ENCODE results near the gene WRAP73. TPM values are rescaled to one million over a fixed set of nuclear protein-coding genes. Genes with fewer than 3 reads are reported as not detected.

Gene WRAP73
- total RNA-seq, 1 donor from 2014 or later = 18.3 TPM

DNA sequence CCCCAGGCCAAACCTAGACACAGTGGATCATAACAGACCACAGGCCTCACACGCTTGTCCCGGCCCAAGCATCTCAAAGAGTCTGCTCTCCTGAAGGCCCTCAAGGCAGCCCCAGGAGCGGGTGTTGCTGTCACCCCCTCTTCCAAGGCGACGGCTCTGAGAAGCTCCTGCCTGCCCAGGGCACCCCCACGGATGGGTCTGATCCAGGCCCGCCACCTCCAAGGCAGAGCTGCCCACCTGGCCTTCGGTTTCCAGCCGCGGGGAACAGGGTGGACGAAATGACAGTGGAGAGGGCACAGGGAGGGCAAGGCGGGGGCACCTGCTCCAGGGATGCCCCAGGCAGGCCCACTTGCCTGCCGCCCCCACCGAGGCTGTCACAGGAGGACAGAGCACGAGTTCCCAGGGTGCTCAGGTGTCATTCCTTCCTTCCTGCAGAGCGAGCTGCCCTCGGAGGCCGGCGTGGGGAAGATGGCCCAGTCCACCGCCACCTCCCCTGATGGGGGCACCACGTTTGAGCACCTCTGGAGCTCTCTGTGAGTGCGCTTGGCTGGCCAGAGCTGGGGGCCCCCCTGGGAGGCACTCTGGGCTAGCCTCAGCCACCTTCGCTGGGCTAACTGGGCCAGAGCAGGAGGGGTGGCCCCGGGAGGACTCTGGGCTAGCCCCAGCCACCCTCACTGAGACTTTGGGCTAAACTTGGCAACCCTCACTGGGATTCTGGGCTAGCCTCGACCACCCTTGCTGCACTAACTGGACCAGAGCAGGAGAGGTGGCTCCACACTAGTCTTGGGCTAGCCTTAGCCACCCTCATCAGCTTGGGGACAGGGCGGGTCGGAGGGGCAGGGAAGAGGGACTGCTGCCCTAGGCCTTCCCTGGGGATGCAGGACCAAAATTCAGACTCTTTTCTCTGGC is 32.2 kb upstream of the WRAP73 start:
- no peak for DNase-seq (ENCODE audit: low spot score)

DNA sequence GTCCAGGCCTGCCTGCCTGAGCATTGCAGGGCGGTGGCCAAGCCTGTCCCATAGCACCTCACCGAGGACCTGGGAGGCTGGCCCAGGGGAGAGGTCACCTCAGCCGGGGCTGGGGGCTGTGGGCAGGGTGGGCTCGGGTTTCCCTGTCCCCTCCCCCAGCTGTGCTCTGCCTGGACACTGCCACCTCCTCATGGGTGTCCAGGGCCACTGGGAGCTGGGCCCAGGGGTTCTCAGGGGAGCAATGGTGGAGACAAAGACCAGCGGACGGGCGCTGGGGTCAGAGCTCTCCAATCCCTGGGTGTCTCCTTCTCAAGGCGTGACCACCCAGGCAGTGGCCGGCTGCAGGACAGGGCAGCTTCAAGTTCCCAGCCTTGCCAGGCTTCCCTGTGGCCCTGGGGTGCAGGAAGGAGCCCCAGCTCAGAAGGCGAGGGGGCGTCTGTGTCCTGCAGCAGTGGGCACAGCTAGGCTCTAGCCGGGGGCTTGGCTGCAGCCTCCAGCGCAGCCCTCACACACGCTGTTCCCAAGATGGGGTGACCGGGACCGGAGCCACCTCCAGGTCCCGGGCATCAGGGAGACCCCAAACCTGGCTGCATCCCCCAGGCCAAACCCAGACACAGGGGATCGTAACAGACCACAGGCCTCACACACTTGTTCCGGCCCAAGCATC is 31.5 kb upstream of the WRAP73 start:
- no peak for DNase-seq (ENCODE audit: low spot score)

DNA sequence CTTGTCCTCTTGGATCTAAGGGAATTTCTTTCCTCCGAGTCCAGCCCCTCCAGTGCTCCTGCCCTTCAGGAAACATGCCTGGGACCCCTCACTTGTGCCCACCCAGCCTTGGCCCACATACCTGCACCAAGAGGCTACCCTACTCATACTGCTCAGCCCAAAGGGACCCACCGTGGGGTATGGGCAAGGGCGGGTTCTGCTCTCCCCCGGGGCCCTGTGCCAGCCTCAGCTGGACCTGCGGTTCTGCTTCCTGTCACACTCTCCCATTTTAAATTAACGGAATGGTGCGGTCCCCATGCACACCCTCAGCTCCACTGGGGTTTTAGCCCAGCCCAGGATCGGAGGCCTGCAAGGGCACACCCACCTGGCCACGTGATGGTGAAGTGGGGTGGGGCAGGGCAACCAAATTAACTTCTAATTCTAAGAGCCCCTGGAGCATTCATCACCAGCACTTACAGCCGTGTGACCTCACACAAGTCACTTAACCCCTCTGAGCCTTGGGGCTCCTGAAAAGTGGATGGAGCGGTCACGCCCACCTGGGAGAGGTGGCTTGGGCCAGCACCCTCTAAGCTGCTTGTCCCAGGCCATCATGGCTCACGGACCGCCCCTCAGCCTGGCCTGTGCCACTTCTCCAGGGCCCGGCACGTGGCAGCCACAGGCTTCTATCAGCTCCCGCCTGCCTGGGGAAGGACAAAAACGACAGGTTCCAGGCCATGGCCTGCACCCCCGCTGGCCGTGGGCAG is 30.8 kb upstream of the WRAP73 start:
- no peak for DNase-seq (ENCODE audit: low spot score)

DNA sequence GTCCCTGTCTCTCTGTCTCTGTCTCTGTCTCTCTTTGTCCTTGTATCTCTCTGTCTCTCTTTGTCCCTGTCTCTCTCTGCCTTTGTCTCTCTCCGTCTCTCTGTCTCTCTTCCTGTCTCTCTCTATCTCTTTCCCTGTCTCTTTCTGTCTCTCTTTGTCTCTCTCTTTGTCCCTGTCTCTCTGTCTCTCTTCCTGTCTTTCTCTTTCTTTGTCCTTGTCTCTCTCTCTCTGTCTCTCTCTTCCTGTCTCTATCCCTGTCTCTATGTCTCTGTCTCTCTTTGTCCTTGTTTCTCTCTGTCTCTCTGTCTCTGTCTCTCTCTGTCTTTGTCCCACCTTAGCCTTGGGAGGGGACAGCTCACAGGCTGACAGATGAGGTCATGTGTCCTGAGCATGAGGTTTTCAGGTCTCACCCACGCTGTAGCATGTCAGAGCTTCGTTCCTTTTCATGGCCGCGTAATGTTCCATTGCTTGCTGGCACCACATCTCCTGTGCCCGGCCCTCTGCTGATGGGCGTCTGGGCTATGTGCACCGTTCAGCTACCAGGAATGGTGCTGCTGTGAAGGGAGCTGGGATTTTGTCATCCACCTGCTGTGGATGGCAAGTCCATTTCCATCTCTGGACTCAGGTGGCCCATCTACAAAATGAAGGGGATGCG is 30.0 kb upstream of the WRAP73 start:
- DNase-seq (ENCODE audit: low spot score) = no peak

GRCh38 chr1:3679098-3679555 is 29.2 kb upstream of the WRAP73 start:
- no peak for DNase-seq (ENCODE audit: low spot score)

GRCh38 chr1:3678361-3679097 is 28.6 kb upstream of the WRAP73 start:
- no peak for DNase-seq (ENCODE audit: low spot score)

- DNase-seq (ENCODE audit: low spot score) = no peak
These were observed 27.6 kb upstream of the WRAP73 start for GRCh38 chr1:3677484-3677883.

- no peak for DNase-seq (ENCODE audit: low spot score)
These were observed 26.9 kb upstream of the WRAP73 start for GRCh38 chr1:3676581-3677470.

DNA sequence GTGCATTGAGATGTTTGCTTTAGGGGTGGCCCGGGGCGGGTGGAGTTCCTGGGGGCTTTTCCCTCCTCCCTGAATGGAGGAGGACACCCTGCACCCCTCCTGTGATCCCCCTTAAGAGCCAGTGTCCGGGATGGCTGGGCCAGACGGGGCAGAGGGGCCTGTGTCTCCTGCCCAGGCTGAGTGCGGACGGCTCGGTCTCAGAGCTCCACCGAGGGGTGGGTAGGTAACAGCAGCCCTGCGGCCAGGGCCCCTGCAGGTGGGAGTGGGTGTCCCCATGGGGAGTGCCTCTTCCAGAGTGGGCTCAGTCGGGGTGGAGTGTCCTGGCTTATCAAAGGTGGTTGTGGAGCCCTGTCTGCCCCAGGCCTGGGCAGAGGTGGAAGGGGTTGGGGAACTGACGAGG is 25.5 kb upstream of the WRAP73 start:
- no peak for DNase-seq (ENCODE audit: low spot score)

- no peak for DNase-seq (ENCODE audit: low spot score)
These were observed 24.5 kb upstream of the WRAP73 start for GRCh38 chr1:3674100-3675094.

DNA sequence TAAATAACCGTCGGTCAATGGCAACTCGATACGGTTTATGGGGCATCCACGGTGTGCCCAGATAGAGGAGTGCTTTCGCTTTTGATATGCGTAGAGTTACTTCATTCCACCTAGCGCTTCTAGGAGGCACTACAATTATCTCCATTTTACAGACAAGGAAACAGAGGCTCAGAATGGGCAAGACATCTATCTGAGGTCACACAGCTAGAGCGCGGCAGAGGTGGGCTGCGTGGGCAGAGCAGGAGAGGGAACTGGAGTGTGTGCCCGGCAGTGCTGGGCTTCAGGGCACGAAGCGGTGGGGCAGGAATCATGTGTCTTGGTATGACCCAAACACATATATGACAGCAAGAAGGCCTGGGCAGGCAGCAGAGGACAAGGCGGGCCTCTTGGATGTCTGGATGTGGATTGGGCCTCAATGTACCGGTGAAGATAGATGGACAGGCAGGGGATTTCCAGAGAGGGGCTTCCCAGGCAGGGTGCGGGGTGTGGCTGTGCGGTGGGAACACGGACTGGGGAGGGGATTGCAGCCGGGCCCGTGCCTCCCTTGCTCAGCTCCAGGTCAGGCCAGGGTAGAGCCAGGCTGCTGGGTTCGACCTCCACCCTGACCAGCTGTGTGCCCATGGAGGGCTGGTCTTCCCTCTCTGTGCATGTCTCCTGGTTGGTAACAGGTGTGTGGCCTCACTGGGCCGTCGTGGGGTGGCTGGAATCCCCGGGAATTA is 23.6 kb upstream of the WRAP73 start:
- DNase-seq (ENCODE audit: low spot score) = no peak

DNA sequence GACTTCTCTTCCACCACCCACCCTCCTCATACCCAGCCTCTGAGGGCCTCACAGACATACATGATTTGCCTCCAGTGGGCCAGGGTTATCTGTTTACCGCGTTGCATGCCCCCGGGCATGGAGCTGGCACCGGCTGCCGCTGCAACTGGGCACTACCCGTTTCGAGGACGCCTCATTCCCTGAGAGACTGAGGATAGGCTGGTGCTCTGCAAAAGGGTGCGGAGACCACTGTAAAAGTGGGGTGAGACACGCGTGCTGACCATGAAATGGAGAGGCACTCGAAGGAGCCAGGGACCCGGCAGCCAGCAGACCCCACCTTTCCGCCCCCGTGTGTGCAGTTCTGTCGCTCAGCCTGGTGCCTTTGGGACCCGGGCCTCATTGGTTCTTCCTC is 23.1 kb upstream of the WRAP73 start:
- DNase-seq (ENCODE audit: low spot score) = no peak

- no peak for DNase-seq (ENCODE audit: low spot score)
These were observed 22.5 kb upstream of the WRAP73 start for GRCh38 chr1:3672231-3672970.

DNA sequence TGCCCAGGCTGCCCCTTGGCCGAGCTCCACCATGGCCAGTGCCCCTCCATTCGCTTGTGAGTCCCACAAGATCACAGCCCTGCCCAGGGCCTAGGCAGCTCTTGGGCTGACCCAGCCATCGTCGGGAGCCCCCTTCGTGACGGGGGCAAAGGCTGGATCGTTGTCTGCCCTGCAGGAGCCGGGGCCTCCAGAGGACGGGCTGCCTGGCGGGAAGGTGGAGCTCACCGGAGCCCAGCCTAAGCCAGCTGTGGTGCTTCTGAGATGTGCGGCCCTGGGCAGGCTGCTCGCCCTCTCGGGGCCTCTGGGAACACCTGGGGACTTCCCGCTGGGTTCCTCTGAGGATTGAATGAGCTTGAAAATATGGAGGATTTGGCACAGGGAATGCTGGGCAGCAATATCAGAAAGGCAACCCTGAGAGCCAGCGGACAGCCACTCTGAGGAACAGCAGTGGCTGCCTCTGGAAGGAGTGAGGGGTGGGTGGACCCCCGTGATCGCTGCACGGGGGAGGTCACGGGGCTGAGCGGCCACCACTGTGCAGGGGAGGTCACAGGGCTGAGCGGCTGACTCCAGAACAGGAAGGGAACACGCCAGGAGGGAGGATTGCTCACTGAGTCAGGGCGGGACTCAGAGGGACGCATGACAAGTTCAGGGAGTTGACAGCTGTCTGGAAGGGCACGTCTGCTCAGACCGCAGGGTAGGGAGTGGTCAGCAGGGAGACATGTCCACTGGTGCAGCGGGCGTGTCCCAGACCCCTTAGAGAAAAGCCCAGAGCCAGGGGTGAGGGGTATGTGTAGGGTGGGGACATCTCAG is 21.7 kb upstream of the WRAP73 start:
- DNase-seq (ENCODE audit: low spot score) = no peak

DNA sequence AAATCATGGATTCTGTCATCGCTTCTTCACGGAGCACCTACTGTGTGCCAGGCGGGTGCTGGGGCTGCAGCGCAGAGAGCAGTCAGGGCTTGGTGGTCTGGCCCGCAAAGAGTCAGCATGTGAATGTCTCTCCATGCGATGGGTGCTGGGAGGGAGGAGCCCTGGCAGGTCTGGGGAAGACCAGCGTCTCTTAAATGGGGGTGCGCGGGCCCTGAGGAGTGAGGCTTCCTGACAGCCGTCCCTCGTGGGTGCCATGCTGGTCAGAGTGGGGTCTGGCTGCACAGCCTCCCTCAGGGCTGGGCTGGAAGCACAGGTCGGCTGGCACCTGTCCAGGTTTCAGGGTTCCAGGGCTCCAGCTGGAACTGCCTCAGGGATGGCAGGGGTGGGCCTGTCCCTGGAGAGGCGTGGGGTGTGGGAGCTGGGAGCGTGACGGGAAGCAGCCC is 20.9 kb upstream of the WRAP73 start:
- no peak for DNase-seq (ENCODE audit: low spot score)

GRCh38 chr1:3669971-3670431 is 20.1 kb upstream of the WRAP73 start:
- DNase-seq (ENCODE audit: low spot score) = no peak

Measured in ureter (tissue), 1 donor.